H1 (cell line): ENCODE data around the gene ENPP1. TPM values are rescaled to one million over a fixed set of nuclear protein-coding genes. Genes with fewer than 3 reads are reported as not detected.

Experiments used
- CTCF ChIA-PET: fragments of 300-600 bp; sonication (Branson Sonifier 250); formaldehyde crosslinking; loops from one replicate; lab custom pipeline; 2021; ENCODE audit not compliant: partially characterized antibody; lab: Charles Lee
- POLR2A ChIA-PET: fragments of 300-600 bp; sonication (Branson Sonifier 250); formaldehyde crosslinking; loops from one replicate; lab custom pipeline; 2021; ENCODE audit warnings: inconsistent platforms; ENCODE audit not compliant: partially characterized antibody; lab: Charles Lee
- DNase-seq, 2 experiments: peaks; one replicate each; pipeline versions ENCODE4 v3.0.0 to v3.0.0-alpha.2; 2010 to 2022; ENCODE audit warnings: low spot score in 2 of 2, low read depth in 1 of 2, mixed read lengths in 1 of 2
- FAIRE-seq: peaks from 2 replicates; lab custom pipeline; 2011; peaks lifted over from hg19 to GRCh38; lab: Jason Lieb, UNC
- H2AFZ ChIP-seq: 2 replicates; pipeline ENCODE4 v1.8.1; 2012; ENCODE audit warnings: low read length, inconsistent platforms
- H2AK5ac ChIP-seq: 2 replicates; pipeline ENCODE4 v1.6.1; 2013; ENCODE audit warnings: low read depth, low read length
- H2BK120ac ChIP-seq: replicated peaks from 2 replicates; pipeline ENCODE3; 2013; ENCODE audit warnings: low read depth, low read length, inconsistent platforms
- H2BK12ac ChIP-seq: 2 replicates; pipeline ENCODE4 v1.6.1; 2013; ENCODE audit warnings: low read depth, low read length
- H2BK15ac ChIP-seq: 2 replicates; pipeline ENCODE4 v1.6.1; 2013; ENCODE audit warnings: low read length
- H2BK20ac ChIP-seq: 2 replicates; pipeline ENCODE4 v1.6.1; 2013; ENCODE audit warnings: low read length
- H2BK5ac ChIP-seq: 2 replicates; pipeline ENCODE4 v1.6.1; 2013; ENCODE audit warnings: low read depth, low read length
- H3K14ac ChIP-seq: 2 replicates; pipeline ENCODE4 v1.6.1; 2013; ENCODE audit warnings: inconsistent platforms; ENCODE audit not compliant: insufficient read length
- H3K18ac ChIP-seq: 2 replicates; pipeline ENCODE4 v1.6.1; 2013; ENCODE audit warnings: low read length; ENCODE audit errors: extremely low read depth
- H3K23ac ChIP-seq: 2 replicates; pipeline ENCODE4 v1.6.1; 2013; ENCODE audit warnings: inconsistent platforms; ENCODE audit not compliant: insufficient read length
- H3K23me2 ChIP-seq: 2 replicates; pipeline ENCODE4 v1.6.1; 2013; ENCODE audit warnings: low read depth, low read length
- H3K27ac ChIP-seq: 2 replicates; pipeline ENCODE4 v1.6.1; 2011; ENCODE audit warnings: low read depth, low read length, inconsistent platforms
- H3K27me3 ChIP-seq, 4 experiments: replicated peaks in 1 of 4; 1 replicate in 1 of 4; 2 replicates in 3 of 4; pipeline versions ENCODE4 v1.6.1 to v1.8.1; 2011 to 2013; ENCODE audit warnings: low read length in 3 of 4, mild to moderate bottlenecking in 3 of 4, inconsistent platforms in 2 of 4, mixed read lengths in 2 of 4, moderate library complexity in 1 of 4; ENCODE audit not compliant: control insufficient read depth in 3 of 4, insufficient read depth in 3 of 4; ENCODE audit errors: extremely low read depth in 1 of 4
- H3K36me3 ChIP-seq, 4 experiments: 2 replicates each; pipeline versions ENCODE4 v1.6.1 to v1.8.1; 2011 to 2013; ENCODE audit warnings: mild to moderate bottlenecking in 4 of 4, low read length in 3 of 4, moderate library complexity in 2 of 4, control low read depth in 1 of 4, inconsistent platforms in 1 of 4; ENCODE audit not compliant: insufficient read depth in 4 of 4, control insufficient read depth in 2 of 4
- H3K4ac ChIP-seq: replicated peaks from 2 replicates; pipeline ENCODE3; 2013; ENCODE audit warnings: low read length, low read depth, mixed read lengths, inconsistent platforms; ENCODE audit not compliant: insufficient read length
- H3K4me1 ChIP-seq, 4 experiments: replicated peaks in 1 of 4; 1 replicate in 1 of 4; 2 replicates in 3 of 4; pipeline versions ENCODE4 v1.6.1 to v1.8.1; 2011 to 2013; ENCODE audit warnings: low read length in 3 of 4, inconsistent platforms in 2 of 4, mixed read lengths in 1 of 4; ENCODE audit not compliant: insufficient read depth in 4 of 4, control insufficient read depth in 3 of 4
- H3K4me2 ChIP-seq, 2 experiments: 2 replicates each; pipeline versions ENCODE4 v1.6.1 to v1.8.1; 2011 to 2013; ENCODE audit warnings: low read depth in 2 of 2, low read length in 2 of 2, control low read depth in 1 of 2, inconsistent platforms in 1 of 2, mild to moderate bottlenecking in 1 of 2; ENCODE audit not compliant: insufficient read depth in 1 of 2
- H3K4me3 ChIP-seq, 4 experiments: fragments of 200-600, 300-600 bp in 1 of 4; sonication (generic), shearing (Covaris generic), sonication (Bioruptor Twin) in 1 of 4; 2 replicates each; pipeline versions ENCODE4 v1.5.1 to v1.8.1; 2011 to 2016; ENCODE audit warnings: low read length in 4 of 4, low read depth in 3 of 4, control low read depth in 2 of 4, inconsistent platforms in 2 of 4, mild to moderate bottlenecking in 2 of 4, mixed read lengths in 1 of 4, moderate library complexity in 1 of 4; ENCODE audit not compliant: insufficient read depth in 2 of 4; ENCODE audit errors: extremely low read depth in 1 of 4
- H3K56ac ChIP-seq: replicated peaks from 2 replicates; pipeline ENCODE3; 2013; ENCODE audit warnings: low read depth, mild to moderate bottlenecking, mixed read lengths, low read length, inconsistent platforms; ENCODE audit not compliant: insufficient read length
- H3K79me1 ChIP-seq: 2 replicates; pipeline ENCODE4 v1.6.1; 2013; ENCODE audit warnings: low read depth, low read length, control low read depth
- H3K79me2 ChIP-seq, 2 experiments: 2 replicates each; pipeline versions ENCODE4 v1.6.1 to v1.8.1; 2012 to 2013; ENCODE audit warnings: low read length in 2 of 2, mild to moderate bottlenecking in 2 of 2, inconsistent platforms in 1 of 2; ENCODE audit not compliant: insufficient read depth in 2 of 2, control insufficient read depth in 1 of 2
- H3K9ac ChIP-seq, 4 experiments: replicated peaks in 1 of 4; 1 replicate in 1 of 4; 2 replicates in 3 of 4; pipeline versions ENCODE4 v1.6.1 to v1.8.1; 2011 to 2013; ENCODE audit warnings: low read depth in 3 of 4, low read length in 3 of 4, control low read depth in 2 of 4, mild to moderate bottlenecking in 2 of 4, moderate library complexity in 2 of 4, inconsistent platforms in 1 of 4; ENCODE audit errors: extremely low read depth in 1 of 4
- H3K9me3 ChIP-seq, 2 experiments: 2 replicates each; pipeline versions ENCODE4 v1.6.1 to v1.8.1; 2012 to 2013; ENCODE audit warnings: mild to moderate bottlenecking in 2 of 2, moderate library complexity in 2 of 2, control low read depth in 1 of 2, inconsistent platforms in 1 of 2, low read depth in 1 of 2, low read length in 1 of 2, mixed read lengths in 1 of 2; ENCODE audit not compliant: insufficient read depth in 2 of 2
- H4K20me1 ChIP-seq, 2 experiments: replicated peaks in 1 of 2; 2 replicates each; pipeline versions ENCODE3 to v1.8.1; 2011 to 2013; ENCODE audit warnings: inconsistent platforms in 2 of 2, low read length in 2 of 2, mild to moderate bottlenecking in 1 of 2; ENCODE audit not compliant: insufficient read depth in 2 of 2, control insufficient read depth in 1 of 2
- H4K5ac ChIP-seq: 2 replicates; pipeline ENCODE4 v1.6.1; 2013; ENCODE audit warnings: low read length, low read depth, mixed read lengths, inconsistent platforms; ENCODE audit not compliant: insufficient read length
- H4K8ac ChIP-seq: 2 replicates; pipeline ENCODE4 v1.8.0; 2013; ENCODE audit warnings: mild to moderate bottlenecking, moderate library complexity, low read length, inconsistent platforms; ENCODE audit not compliant: insufficient read depth; ENCODE audit errors: extremely low read depth
- H4K91ac ChIP-seq: replicated peaks from 2 replicates; pipeline ENCODE3; 2013; ENCODE audit warnings: low read length, mixed read lengths, inconsistent platforms; ENCODE audit not compliant: insufficient read length
- ATF3 ChIP-seq: IDR thresholded peaks from 2 replicates; pipeline ENCODE4 v1.6.1; 2011; ENCODE audit warnings: low read depth, mild to moderate bottlenecking, low read length; ENCODE audit not compliant: insufficient read depth
- CREB1 ChIP-seq: IDR thresholded peaks from 2 replicates; pipeline ENCODE4 v1.6.1; 2012; ENCODE audit warnings: inconsistent platforms
- CTCF ChIP-seq, 3 experiments: IDR thresholded peaks; 1 replicate in 2 of 3; 2 replicates in 1 of 3; pipeline versions ENCODE4 v1.5.1 to v1.6.1; 2011; ENCODE audit warnings: low read length in 3 of 3, mild to moderate bottlenecking in 3 of 3, inconsistent platforms in 2 of 3, low read depth in 1 of 3, moderate library complexity in 1 of 3; ENCODE audit not compliant: insufficient read depth in 1 of 3; ENCODE audit errors: control extremely low read depth in 1 of 3
- GABPA ChIP-seq: IDR thresholded peaks from 2 replicates; pipeline ENCODE4 v1.6.1; 2011; ENCODE audit warnings: mild to moderate bottlenecking, low read length, moderate library complexity, borderline replicate concordance; ENCODE audit not compliant: insufficient read depth
- KDM1A ChIP-seq: fragments of 200-600, 300-600 bp; sonication (generic); IDR thresholded peaks from 2 replicates; pipeline ENCODE4 v1.7.1; 2016; ENCODE audit warnings: mild to moderate bottlenecking, low read length, borderline replicate concordance
- NRF1 ChIP-seq: IDR thresholded peaks from 2 replicates; pipeline ENCODE4 v1.6.1; 2011; ENCODE audit warnings: mild to moderate bottlenecking, low read depth, low read length, improper control_type of control experiment
- POLR2A ChIP-seq, 2 experiments: IDR thresholded peaks; 1 replicate in 1 of 2; 2 replicates in 1 of 2; pipeline ENCODE4 v1.6.1; 2011; ENCODE audit warnings: low read depth in 2 of 2, low read length in 2 of 2, mild to moderate bottlenecking in 2 of 2; ENCODE audit errors: control extremely low read depth in 1 of 2
- POU5F1 ChIP-seq: IDR thresholded peaks from 2 replicates; pipeline ENCODE4 v1.6.1; 2011; ENCODE audit warnings: low read depth, mild to moderate bottlenecking, low read length, moderate library complexity
- RBBP5 ChIP-seq: IDR thresholded peaks from 2 replicates; pipeline ENCODE4 v1.7.1; 2012; ENCODE audit warnings: low read depth, mild to moderate bottlenecking, inconsistent platforms, low read length, moderate library complexity, borderline replicate concordance
- RFX5 ChIP-seq: IDR thresholded peaks from 2 replicates; pipeline ENCODE4 v1.6.1; 2011; ENCODE audit warnings: low read depth, low read length, improper control_type of control experiment, borderline replicate concordance
- TCF12 ChIP-seq: IDR thresholded peaks from 2 replicates; pipeline ENCODE4 v1.6.1; 2011; ENCODE audit warnings: low read depth, mild to moderate bottlenecking, low read length
- WGBS, 2 experiments: shearing (Covaris generic) in 1 of 2; methylation state at CpG; one replicate each; pipeline versions ENCODE4 v1.1.6 to v1.1.7; 2013 to 2015; ENCODE audit warnings: low lambda C conversion rate in 2 of 2, mixed read lengths in 2 of 2, inconsistent platforms in 1 of 2, low coverage in 1 of 2, missing lambda C conversion rate in 1 of 2; ENCODE audit not compliant: insufficient replicate concordance in 2 of 2, insufficient coverage in 1 of 2, insufficient read length in 1 of 2; ENCODE audit errors: extremely low coverage in 1 of 2, missing lambda C conversion rate in 1 of 2; 5-methylcytosine and 5-hydroxymethylcytosine counted together
- polyA plus RNA-seq, 7 experiments: library from polyadenylated mRNA; depleted of rRNA in 3 of 7; stranded (reverse) in 5 of 7; unstranded in 2 of 7; fragments of >200 nt in 5 of 7; fragments of 200-250 nt in 2 of 7; gene quantifications; 1 replicate in 5 of 7; 2 replicates in 1 of 7; 4 replicates in 1 of 7; pipeline versions ENCODE4 v1.2.1 to v1.2.3, GENCODE V29; 2011 to 2013; ENCODE audit warnings: missing spikeins in 2 of 7, mixed read lengths in 2 of 7
- total RNA-seq: library from RNA; stranded (reverse); fragmentation: NEBNext Ultra II Directional; extraction: Animal tissue kit (Norgen Biotek cat#: 25700); gene quantifications from 2 replicates; pipeline ENCODE4 v1.2.1, GENCODE V29; 2021

The ENPP1 gene
- total and polyA plus RNA-seq, 2 of the 8 experiments (the other 6 are each of a cell fraction or from before 2014, with no cell fraction given), result 10.1 to 39.1 TPM

- H3K4me2 ChIP-seq, result no peak overlapping the region
- H4K20me1 ChIP-seq, result peaks cover 3 to 4% of the 10 kb centered on the region in 2 experiments
- no peaks in the 10 kb centered on the region for H3K4me1 ChIP-seq
- no peak overlapping the region for H3K9ac ChIP-seq
- no peaks in the 10 kb centered on the region for H3K36me3 ChIP-seq
- H3K56ac ChIP-seq, result no peak overlapping the region
- no peak overlapping the region for H4K91ac ChIP-seq
- POLR2A ChIA-PET, result no interaction called here
- no peak overlapping the region for H3K14ac ChIP-seq
- H3K79me2 ChIP-seq, result peaks cover 0 to 25% of the 10 kb centered on the region in 2 experiments; a peak in 2 of 4 replicates
- DNase-seq (no peak), FAIRE-seq (no peak)
- H3K18ac ChIP-seq, result no peak overlapping the region
- no peak overlapping the region for H2BK12ac ChIP-seq
- no peak overlapping the region for H3K4ac ChIP-seq
- CTCF ChIA-PET, result interaction anchor here (1.4 kb wide), 1 partner anchor 125 kb away, joined by 4 read pairs; no protein-coding TSS in a partner anchor
- H3K9me3 ChIP-seq, result no peaks in the 10 kb centered on the region
- no peaks in the 10 kb centered on the region for H3K27me3 ChIP-seq
- H2AK5ac ChIP-seq, result no peak overlapping the region
- no peak overlapping the region for H2AFZ ChIP-seq
- no peak overlapping the region for H3K23ac ChIP-seq
- no peak overlapping the region for H3K27ac ChIP-seq
- no peak overlapping the region for H2BK120ac ChIP-seq
- no peak overlapping the region for H2BK20ac ChIP-seq
- H4K5ac ChIP-seq, result no peak overlapping the region
- 92% methylated on average over 6 of the region's 7 CpGs; no CpG with 5 or more reads in 1 of the 2 experiments for WGBS, 2 experiments
- H2BK15ac ChIP-seq, result no peak overlapping the region
- peaks cover 2% of the 10 kb centered on the region; the same call in 1 of the 2 replicates for H3K79me1 ChIP-seq
- H4K8ac ChIP-seq, result no peak overlapping the region
- H2BK5ac ChIP-seq, result no peak overlapping the region
- H3K23me2 ChIP-seq, result no peaks in the 10 kb centered on the region
- H3K4me3 ChIP-seq, result no peak overlapping the region
- TF ChIP-seq RFX5 (no peak), TCF12 (no peak), CREB1 (no peak), KDM1A (no peak), POU5F1 (no peak), GABPA (no peak), RBBP5 (no peak), NRF1 (no peak), POLR2A (IDR thresholded peaks at IDR 0.05; ENCODE audit: control extremely low read depth in 1 of 2, low read depth in 2 of 2, low read length in 2 of 2) (no peak), ATF3 (no peak), CTCF (IDR thresholded peaks at IDR 0.05; ENCODE audit: control extremely low read depth in 1 of 3, insufficient read depth in 1 of 3, low read depth in 1 of 3, low read length in 3 of 3) (no peak)
Measured at GRCh38 chr6:131819572-131820124, 11.8 kb downstream of the ENPP1 start.
